HG03442 (cell line): ENCODE data around the gene CNRIP1.
A peak's percentile ranks its signal among the peaks of the same experiment; 100 is the strongest.

Source experiments
- ATAC-seq: cut with Tn5 transposase; IDR thresholded peaks from one replicate; pipeline ENCODE4 v1.9.1; 2021; ENCODE audit warnings: mild to moderate bottlenecking, moderate library complexity; ENCODE audit not compliant: unreplicated experiment

The CNRIP1 gene

DNA sequence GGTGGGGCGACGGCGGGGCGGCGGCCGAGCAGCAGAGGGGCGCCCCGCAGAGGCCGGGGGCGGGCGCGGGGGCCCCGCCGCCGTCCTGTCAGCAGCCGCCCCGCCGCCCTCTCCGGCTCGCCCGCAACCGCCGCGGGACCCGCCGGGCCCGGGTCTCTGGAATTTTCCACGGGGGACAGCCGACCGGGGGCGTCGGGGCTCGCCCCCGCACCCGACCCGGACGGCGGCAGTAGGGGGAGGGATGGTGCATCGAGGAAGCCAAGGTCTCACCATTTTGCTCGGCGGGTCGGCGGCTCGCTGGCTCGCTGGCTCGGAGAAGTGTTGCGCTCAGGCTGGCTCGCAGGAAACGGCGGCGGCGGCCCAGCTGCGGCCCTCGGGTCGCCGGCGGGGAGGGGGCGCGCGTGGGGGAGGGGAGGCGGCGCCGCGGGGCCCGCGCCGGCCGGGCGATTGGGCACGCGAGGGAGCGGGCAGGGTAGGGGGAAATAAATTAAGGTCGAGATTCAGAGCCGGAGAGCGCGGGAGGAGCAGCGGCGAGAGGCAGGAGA, 67.8 kb downstream of the CNRIP1 start:
- peak; percentile 3 for ATAC-seq

DNA sequence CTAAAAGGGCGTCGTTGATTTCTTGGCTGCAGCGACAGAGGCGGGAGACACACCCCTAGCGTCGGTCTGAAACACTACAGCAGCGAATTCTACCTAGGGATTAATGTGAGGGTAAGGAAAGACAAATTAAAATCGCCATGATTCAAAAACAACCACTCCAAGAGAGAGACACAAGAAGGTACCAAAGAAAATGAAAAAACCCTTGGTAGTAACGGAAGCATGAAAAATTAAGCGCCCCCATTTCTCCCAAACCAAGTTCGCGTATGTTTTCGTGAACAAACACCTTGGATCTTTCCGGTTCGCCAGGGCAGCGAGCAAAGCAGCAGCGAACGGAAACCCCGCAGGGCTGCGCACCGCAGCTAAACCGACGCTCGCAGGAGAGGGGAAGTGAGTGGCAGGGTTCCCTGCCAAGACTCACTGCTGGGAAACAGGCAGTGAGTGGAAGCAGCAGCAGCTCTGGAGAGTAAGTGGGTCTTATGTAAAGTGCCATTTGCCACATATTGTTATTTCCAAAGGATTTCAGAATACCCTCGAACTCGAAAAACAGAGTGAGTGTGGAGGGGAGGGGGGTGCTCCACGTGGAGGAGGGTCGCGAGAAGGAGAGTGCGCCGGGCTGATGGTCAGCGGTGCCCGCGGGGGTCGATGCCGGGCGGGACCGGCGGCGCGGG, 68.4 kb downstream of the CNRIP1 start:
- peak; percentile 53 for ATAC-seq

DNA sequence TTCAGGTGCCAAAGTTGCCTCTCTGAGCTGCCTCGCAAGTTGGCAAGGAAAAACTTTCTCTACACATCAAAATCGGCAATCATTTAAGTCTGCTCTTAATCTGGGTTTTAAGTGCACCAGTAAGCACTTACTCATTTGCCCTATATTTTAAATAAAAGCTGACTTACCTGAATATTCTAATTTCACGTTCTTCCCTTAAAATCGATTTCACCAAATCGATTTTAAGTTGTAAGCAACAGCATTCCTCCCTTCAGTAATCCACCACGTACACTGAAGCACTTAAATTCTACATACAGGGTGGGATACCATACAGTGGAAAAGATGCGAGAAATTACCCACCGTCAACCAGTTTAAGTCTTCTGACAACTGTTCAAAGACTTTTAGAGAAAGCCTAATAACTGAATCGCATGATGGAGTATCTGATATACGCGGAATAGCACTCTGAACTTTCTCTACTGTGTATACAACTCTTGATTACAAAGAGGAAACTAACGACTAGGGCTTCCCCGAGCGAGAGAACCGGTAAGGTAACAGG, 69.0 kb downstream of the CNRIP1 start:
- ATAC-seq: no peak

DNA sequence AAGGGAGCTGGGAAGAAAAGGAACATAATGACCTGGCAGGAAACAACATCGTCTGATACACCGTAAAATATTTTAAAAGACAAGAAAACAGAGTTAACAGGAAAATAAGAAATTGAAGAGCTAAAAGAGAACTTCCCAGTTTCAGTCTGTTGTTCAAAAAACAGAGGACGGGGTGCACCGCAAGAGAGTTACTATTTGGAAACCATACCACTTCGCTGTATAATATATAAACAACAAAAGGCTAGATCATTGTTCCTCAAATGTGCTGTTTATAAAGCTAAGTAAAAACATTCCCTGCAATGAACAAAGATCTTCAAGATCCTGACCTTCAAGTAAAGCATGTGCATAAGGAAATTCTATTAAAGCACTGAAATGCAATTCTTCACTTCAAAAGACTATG, 69.6 kb downstream of the CNRIP1 start:
- ATAC-seq: no peak

DNA sequence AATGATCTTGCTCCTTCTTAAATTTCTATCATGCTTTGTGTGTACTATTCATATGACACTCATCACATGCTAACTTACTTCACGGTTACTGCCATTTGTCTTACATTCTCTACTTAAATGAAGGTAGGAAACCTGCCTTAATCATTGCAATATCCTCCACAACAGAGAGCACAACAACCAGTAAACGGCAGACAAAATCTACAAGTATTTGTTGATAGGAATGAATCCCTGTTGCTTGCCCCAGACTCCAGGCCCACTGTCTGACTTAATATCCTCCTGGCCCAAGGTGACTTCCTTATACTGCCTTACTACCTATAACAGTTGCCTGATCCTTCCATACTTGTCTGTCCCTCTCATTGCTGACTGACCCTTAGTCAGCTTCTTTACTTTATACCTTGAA, 70.9 kb downstream of the CNRIP1 start:
- ATAC-seq: no peak

DNA sequence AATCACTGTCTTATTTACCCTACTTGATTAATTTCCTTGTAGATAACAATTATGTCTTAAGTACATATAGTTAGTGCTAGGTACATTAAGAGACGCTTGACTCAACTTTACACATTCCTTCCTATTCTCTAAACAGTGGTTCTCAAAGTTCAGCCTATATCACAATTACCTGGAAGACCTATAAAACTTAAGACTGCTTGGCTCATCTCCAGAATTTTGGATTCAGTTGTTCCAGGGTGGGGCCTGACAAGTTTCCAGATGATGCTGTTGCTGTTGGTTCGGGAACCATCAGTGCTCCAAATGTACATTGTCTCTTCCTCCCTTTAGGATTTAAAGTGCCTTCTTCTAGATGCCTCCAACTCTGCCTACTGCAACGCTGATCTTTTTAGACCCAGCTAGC, 71.4 kb downstream of the CNRIP1 start:
- no peak for ATAC-seq

DNA sequence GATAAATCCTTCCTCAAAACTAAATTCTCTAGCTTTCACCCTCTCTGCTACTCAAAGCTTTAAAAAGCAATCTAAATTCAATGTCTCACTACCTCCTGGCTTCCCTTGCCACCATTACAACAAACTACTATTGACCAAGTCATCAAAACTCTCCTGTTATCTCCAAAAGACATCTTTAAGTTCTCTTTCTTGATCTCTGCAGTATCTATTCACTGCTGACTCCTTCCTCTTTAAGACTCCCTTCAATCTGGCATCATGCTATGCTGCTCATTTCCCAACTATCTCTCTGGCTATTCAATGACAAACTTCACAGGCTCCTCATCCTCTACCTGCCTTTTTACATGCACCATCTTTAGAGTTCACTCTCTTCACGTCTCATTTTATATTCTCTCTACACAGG, 73.4 kb downstream of the CNRIP1 start:
- ATAC-seq: no peak

DNA sequence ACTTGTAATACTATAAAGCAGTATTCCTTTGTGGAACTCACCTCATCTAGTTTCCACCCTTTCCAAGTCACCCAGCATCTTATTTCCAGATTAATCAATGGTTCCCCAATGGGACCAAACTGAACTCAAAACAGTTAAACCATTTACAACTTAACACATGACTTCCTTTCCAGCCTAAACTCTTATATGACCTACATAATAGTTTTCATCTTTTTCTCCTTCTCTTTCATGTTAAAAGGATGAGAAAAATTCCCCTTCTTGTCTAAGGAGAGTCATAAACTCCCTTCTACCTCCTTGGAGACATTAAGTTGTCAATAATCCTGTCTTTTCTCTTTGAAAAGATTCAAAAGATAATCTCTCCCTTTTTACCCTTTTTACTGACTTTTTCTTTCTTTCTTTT, 74.1 kb downstream of the CNRIP1 start:
- ATAC-seq: no peak

DNA sequence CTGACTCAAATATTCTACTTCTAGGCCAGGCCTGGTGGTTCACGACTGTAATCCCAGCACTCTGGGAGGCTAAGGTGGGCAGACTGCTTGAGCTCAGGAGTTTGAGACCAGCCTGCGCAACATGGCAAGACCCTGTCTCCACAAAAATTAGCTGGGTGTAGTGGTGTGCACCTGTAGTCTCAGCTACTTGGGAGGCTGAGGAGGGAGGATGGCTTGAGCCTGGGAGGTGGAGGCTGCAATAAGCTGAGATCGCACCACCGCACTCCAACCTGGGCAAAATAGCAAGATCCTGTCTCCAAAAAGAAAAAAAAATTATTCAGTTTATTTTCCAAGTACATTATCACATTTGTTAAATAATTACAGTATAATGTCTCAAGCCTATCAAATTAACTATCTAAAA, 74.7 kb downstream of the CNRIP1 start:
- ATAC-seq: no peak

DNA sequence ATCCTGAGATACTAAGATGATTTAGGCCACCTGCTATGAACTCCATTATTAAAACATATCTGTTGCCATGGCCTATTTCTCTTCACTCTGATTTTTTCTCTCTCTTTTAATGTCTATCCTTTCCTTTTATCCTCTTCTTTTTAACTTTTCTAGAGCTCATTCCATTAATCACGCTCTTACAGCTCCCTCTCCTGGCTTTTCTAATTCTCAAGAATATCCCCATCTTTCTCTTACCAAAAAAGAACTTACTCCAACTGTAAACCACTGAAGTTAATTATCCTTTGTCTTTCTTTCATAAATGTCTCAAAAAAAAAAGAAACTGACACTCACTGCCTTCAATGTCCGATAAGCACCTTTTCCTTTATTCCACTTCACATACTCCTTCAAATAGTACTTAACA, 75.3 kb downstream of the CNRIP1 start:
- ATAC-seq: no peak
